TTC549 (cell line): ENCODE measurements around the gene SLC36A3.
"Not testable (repeated sequence)": the region's sequence is repeated elsewhere in the genome, so short reads cannot be mapped to it uniquely, and the experiment has no call there.

ENCODE experiments used
- FAIRE-seq: peaks from 2 replicates; lab custom pipeline; 2012; peaks lifted over from hg19 to GRCh38; lab: Jason Lieb, UNC

The SLC36A3 gene

DNA sequence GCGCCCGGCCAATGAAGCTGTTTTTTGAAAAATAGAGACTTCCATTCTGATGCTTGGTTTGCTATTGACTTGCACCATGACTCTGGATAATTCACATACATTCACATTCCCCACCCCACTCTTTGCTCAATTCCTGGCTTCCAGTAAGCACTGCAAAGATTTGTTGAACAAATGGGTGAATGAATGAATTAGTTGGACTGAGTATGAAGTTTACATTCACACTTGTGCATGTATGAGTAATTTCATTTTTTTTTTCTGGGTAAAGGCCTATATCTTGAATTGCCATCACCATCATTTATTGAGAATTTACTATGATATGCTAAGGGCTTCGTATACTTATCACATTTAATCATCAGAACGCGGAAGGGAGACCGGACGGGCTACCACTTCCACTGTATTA is 65.9 kb downstream of the SLC36A3 start:
- no peak for FAIRE-seq

DNA sequence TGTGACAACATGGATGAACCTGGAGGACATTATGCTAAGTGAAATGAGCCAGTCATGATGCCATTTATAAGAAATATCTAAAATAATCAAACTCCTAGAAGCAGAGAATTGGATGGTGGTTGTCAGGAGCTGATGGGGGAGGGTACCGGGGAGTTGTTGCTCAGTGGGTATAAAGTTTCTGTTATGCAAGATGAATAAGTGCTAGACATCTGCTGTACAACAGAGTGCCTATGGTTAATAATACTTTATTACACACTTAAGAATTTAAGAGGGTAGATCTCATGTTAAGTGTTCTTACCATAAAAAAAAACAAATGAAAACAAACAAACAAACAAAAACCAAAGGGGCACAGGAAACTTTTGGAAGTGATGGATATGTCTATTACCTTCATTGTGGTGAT is 66.7 kb downstream of the SLC36A3 start:
- no peak for FAIRE-seq

GRCh38 chr5:151235239-151235571 is 68.4 kb downstream of the SLC36A3 start:
- FAIRE-seq: not testable (repeated sequence)

- FAIRE-seq: no peak
Observed at GRCh38 chr5:151234476-151235238, 68.9 kb downstream of the SLC36A3 start.

DNA sequence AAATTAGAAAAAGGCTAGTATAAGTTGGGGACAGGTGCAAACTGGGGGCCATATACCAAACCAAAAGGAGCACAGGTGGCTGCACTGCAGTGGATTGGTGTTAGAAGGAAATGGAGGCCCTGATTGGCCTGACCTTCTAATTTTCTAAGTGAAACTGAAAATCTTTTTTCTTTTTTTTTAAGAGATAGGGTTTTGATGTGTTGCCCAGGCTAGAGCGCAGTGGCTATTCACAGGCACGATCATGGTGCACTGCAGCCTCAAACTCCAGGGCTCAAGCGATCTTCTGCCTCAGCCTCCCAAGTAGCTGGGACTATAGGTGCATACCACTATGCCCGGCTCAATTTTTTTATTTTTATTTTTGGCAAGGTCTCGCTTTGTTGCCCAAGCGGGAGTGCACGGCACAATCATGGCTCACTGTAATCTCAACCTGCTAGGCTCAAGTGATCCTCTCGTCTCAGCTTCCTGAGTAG is 69.9 kb downstream of the SLC36A3 start:
- no peak for FAIRE-seq

- no peak for FAIRE-seq
Observed at GRCh38 chr5:151231359-151231758, 72.2 kb downstream of the SLC36A3 start.

GRCh38 chr5:151230048-151230680 is 73.4 kb downstream of the SLC36A3 start:
- no peak for FAIRE-seq

DNA sequence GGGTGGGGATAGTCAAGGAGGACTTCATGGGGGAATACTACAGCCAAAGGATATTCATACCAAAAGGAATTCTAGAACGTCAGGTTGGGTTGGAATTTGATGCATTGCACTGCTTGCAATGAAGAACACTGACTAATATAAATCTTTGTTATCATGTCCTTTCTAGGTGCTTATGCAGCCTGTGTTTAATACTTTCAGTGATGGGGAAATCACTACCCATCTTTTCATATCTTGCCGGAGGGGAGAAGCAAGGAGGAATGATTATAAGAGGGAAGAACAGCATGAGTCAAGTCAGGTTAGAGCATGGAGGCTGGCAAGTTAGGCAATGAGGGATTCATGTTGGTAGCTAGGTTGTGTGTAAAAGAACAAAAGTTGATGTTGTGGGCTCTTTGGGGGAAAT is 74.6 kb downstream of the SLC36A3 start:
- no peak for FAIRE-seq

GRCh38 chr5:151227918-151228447 is 75.6 kb downstream of the SLC36A3 start:
- no peak for FAIRE-seq
